ENCODE data around the gene DAAM2.

The DAAM2 gene

DNA sequence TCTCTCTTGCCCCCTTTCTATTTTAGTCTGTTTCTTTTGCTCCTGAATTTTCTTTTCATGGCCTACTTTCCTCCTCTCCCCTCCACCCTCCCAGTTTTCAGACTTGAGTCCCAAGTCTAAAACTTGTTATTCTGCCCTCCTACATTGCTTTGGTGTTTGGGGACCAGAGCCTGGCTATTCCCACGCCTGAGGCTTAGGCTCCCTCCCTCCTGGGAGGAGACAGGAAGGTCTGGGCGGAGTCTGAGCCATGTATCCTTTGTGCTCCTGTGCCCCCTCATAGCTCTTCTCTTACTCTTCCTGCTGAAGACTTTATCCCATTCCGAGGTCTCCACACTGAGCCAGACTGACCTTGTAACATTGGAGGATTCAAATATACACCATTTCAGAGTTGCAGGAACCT is 69.5 kb downstream of the DAAM2 start:
- CTCF ChIA-PET = interaction anchor here (1.4 kb wide), 1 partner anchor 11 kb away, joined by 5 read pairs; no protein-coding TSS in a partner anchor
- no peak for DNase-seq (ENCODE audit: extremely low spot score)
- POLR2A ChIA-PET = no interaction called here
- TF ChIP-seq, protein P1, sequence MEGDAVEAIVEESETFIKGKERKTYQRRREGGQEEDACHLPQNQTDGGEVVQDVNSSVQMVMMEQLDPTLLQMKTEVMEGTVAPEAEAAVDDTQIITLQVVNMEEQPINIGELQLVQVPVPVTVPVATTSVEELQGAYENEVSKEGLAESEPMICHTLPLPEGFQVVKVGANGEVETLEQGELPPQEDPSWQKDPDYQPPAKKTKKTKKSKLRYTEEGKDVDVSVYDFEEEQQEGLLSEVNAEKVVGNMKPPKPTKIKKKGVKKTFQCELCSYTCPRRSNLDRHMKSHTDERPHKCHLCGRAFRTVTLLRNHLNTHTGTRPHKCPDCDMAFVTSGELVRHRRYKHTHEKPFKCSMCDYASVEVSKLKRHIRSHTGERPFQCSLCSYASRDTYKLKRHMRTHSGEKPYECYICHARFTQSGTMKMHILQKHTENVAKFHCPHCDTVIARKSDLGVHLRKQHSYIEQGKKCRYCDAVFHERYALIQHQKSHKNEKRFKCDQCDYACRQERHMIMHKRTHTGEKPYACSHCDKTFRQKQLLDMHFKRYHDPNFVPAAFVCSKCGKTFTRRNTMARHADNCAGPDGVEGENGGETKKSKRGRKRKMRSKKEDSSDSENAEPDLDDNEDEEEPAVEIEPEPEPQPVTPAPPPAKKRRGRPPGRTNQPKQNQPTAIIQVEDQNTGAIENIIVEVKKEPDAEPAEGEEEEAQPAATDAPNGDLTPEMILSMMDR (IDR thresholded peaks at IDR 0.05; ENCODE audit: control extremely low read depth, extremely low read depth, low read depth, missing control alignments) = no peak

DNA sequence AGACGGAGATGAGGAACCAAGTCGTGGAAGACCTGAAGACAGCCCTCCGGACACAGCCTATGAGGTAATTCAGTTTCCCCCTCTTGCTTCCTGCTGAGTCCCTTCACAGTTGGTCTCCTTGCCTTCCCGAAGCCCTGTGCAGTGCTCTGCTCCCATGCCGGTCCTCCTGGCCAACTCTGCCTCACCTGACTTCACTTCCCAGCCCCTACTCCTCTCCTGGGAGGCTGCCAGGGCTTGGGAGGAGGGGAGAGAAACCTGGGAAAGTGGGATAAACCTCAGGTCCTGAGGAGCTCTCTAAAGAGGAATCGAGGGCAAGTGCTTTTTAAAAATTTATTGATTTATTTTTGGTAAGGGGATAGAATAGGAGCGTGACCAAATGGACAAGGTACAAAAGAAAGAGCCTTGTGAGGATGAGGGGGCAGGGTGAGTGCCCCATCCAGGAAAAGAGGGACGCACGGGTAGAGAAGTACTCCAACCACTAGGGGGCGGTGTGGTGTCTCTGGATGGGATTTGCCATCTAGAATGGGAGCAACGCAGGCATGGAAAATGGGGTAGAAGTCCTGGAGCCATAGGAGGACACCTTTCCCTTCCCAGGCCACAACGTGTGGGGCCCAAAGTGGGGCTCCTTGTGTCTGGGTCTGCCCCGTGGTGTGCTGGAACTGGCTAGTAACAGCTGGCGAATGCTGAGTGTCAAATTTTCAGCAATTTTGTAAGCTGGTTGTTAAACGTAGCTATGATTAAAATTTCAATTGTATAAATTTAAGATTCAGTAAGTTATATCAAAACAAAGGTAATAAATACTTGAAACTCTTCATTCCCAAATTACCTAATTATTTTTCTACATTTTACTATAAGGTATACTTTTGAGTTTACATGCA is 73.1 kb downstream of the DAAM2 start:
- ChIA-PET CTCF (interaction anchor here (0.6 to 4.7 kb wide), 30 partner anchors 10 to 1163 kb away, joined by 3 to 54 read pairs (median 4); no protein-coding TSS in a partner anchor), POLR2A (no interaction called here)
- peak; percentile 75 for DNase-seq (ENCODE audit: extremely low spot score)
- TF ChIP-seq, protein P1 (IDR thresholded peaks at IDR 0.05; ENCODE audit: control extremely low read depth, extremely low read depth, low read depth, missing control alignments) = peak; percentile 81

DNA sequence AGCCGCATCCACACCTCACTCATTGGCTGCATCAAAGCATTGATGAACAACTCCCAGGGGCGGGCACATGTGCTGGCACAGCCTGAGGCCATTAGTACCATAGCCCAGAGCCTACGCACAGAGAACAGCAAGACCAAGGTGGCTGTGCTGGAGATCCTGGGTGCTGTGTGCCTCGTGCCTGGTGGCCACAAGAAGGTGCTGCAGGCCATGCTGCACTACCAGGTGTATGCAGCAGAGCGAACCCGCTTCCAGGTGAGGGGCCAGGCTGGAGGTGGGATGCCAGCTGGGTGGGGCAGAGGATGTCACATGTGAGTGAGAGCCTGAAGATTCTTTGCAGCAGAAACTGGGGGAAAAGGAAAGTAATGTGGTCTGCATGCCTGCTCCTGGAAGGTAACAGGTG is 75.4 kb downstream of the DAAM2 start:
- DNase-seq (ENCODE audit: extremely low spot score) = no peak
- POLR2A ChIA-PET = no interaction called here
- TF ChIP-seq, protein P1 (IDR thresholded peaks at IDR 0.05; ENCODE audit: control extremely low read depth, extremely low read depth, low read depth, missing control alignments) = no peak
- CTCF ChIA-PET = interaction anchor here (4.7 kb wide), 1 partner anchor 13 kb away, joined by 54 read pairs; no protein-coding TSS in a partner anchor

DNA sequence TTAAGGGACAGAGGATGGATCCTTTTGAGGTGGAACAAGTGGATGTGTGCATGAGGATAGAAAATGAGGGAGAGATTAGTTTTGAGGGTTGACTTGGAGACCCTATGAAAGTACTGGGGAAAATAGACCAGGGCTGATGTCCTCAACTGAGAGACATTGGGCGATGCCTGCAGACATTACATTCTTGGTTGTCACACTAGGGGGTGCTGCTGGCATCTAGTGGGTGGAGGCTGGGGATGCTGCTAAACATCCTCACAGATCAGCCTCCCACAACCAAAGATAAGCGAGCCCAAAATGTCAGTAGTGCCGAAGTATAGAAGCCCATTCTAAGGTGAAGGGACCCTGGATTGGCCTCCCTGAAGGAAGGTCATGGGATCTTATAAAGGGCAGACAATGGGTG is 78.8 kb downstream of the DAAM2 start:
- ChIA-PET CTCF (no interaction called here), POLR2A (no interaction called here)
- no peak for DNase-seq (ENCODE audit: extremely low spot score)
- TF ChIP-seq, protein P1 (IDR thresholded peaks at IDR 0.05; ENCODE audit: control extremely low read depth, extremely low read depth, low read depth, missing control alignments) = no peak

DNA sequence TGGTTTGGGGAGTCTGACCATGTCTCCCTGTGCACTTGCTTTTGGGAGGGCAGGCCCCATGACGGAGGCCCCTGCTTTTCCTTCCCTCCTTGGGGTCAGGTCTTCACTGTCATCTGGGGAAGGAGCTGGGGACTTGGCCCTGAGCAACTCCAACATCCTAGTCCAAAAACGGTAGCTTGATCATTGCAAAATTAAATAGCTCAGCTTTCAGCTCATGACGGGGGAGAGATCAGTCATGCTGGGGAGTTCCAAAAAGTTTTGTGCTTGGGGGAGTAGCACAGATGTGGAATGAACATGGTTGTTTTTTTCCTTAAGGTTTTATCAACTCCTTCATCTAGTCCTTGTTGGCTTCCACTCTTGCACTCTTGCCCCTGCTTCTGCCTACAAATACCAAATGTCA is 81.3 kb downstream of the DAAM2 start:
- TF ChIP-seq, protein P1 (IDR thresholded peaks at IDR 0.05; ENCODE audit: control extremely low read depth, extremely low read depth, low read depth, missing control alignments) = no peak
- CTCF ChIA-PET = interaction anchor here (1.0 to 3.4 kb wide), 3 partner anchors 8 to 50 kb away, joined by 3 to 23 read pairs (median 4); no protein-coding TSS in a partner anchor
- POLR2A ChIA-PET = no interaction called here
- no peak for DNase-seq (ENCODE audit: extremely low spot score)

DNA sequence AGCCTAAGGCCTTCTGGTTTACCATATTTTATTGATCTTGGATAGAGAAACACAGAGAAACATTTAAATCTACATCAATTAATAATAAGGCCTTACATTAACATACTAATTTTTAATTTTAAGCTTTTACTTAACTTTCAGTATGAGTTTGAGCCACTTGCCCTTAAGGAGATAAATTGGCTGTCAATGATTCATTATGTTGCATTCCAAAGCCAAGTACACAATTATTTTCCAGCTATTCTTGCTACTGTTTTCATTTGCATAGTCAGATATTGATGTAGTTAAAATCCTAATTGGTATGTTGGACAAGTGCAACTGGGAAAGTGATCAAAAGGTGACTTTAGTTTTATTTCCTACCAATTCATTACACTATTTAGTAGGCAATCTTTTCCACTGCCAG is 83.9 kb downstream of the DAAM2 start:
- CTCF ChIA-PET = interaction anchor here (1.2 to 3.4 kb wide), 2 partner anchors 11 to 12 kb away, joined by 3 to 23 read pairs; no protein-coding TSS in a partner anchor
- POLR2A ChIA-PET = no interaction called here

More for the DNA sequence above, 83.9 kb downstream of the DAAM2 start:
- DNase-seq (ENCODE audit: extremely low spot score) = no peak
- TF ChIP-seq, protein P1 (IDR thresholded peaks at IDR 0.05; ENCODE audit: control extremely low read depth, extremely low read depth, low read depth, missing control alignments) = no peak

Data from GM10248 (cell line).